Effector memory CD8-positive, alpha-beta T cell (primary cell): ENCODE data around the gene F8.
"Not testable (repeated sequence)": the region's sequence is repeated elsewhere in the genome, so short reads cannot be mapped to it uniquely, and the experiment has no call there.

Experiments
- ATAC-seq: fragments of 150-1000 bp; cut with Tn5 transposase; replicated peaks from 2 replicates; pipeline ENCODE4 v1.10.0; 2021; ENCODE audit warnings: mild to moderate bottlenecking, moderate library complexity
- DNase-seq, 3 experiments: peaks; one replicate each; pipeline ENCODE4 v3.0.0; 2021
- H3K27ac Mint-ChIP-seq, 2 donors: one replicate each; pipeline ENCODE4 v1.8.0; 2022; ENCODE audit warnings: mild to moderate bottlenecking in 2 of 2, mixed read lengths in 2 of 2, moderate library complexity in 2 of 2
- H3K27me3 Mint-ChIP-seq, 2 donors: one replicate each; pipeline ENCODE4 v1.8.0; 2022; ENCODE audit warnings: mixed read lengths in 2 of 2
- H3K36me3 Mint-ChIP-seq: one replicate; pipeline ENCODE4 v1.8.0; 2022; ENCODE audit warnings: mild to moderate bottlenecking, moderate library complexity, mixed read lengths; ENCODE audit not compliant: insufficient read depth
- H3K4me1 Mint-ChIP-seq, 2 donors: one replicate each; pipeline ENCODE4 v1.8.0; 2022; ENCODE audit warnings: low read depth in 2 of 2, mixed read lengths in 2 of 2
- H3K4me3 Mint-ChIP-seq, 2 donors: one replicate each; pipeline ENCODE4 v1.8.0; 2022; ENCODE audit warnings: mild to moderate bottlenecking in 2 of 2, mixed read lengths in 2 of 2, moderate library complexity in 2 of 2
- H3K9me3 Mint-ChIP-seq, 2 donors: one replicate each; pipeline ENCODE4 v1.8.0; 2022; ENCODE audit warnings: mixed read lengths in 2 of 2

Gene F8

GRCh38 chrX:154914052-154914451, 108.5 kb downstream of the F8 start:
- Mint-ChIP-seq H3K27me3 (peaks cover 0 to 27% of the 10 kb centered on the region in 2 donors), H3K36me3 (no peaks in the 10 kb centered on the region), H3K9me3 (no peaks in the 10 kb centered on the region), H3K4me1 (peaks cover 0 to 2% of the 10 kb centered on the region in 2 donors), H3K27ac (no peak overlapping the region), H3K4me3 (no peak overlapping the region)
- ATAC-seq (no peak), DNase-seq (no peak)

GRCh38 chrX:154910528-154910927, 112.0 kb downstream of the F8 start:
- DNase-seq, H3K36me3 Mint-ChIP-seq, H3K4me3 Mint-ChIP-seq, H3K4me1 Mint-ChIP-seq, H3K9me3 Mint-ChIP-seq, H3K27ac Mint-ChIP-seq, ATAC-seq: not testable (repeated sequence)
- H3K27me3 Mint-ChIP-seq: peaks cover 0 to 19% of the 10 kb centered on the region in 2 donors

- H3K4me3 Mint-ChIP-seq, H3K4me1 Mint-ChIP-seq, H3K9me3 Mint-ChIP-seq, H3K27ac Mint-ChIP-seq, ATAC-seq, H3K36me3 Mint-ChIP-seq, DNase-seq: not testable (repeated sequence)
- H3K27me3 Mint-ChIP-seq: peaks cover 0 to 19% of the 10 kb centered on the region in 2 donors
These were observed 112.5 kb downstream of the F8 start for GRCh38 chrX:154910048-154910447.

- ATAC-seq (no peak), DNase-seq (no peak)
- Mint-ChIP-seq H3K9me3 (no peaks in the 10 kb centered on the region), H3K27me3 (peaks cover 0 to 11% of the 10 kb centered on the region in 2 donors), H3K4me3 (no peak overlapping the region), H3K27ac (no peak overlapping the region), H3K4me1 (no peaks in the 10 kb centered on the region), H3K36me3 (no peaks in the 10 kb centered on the region)
These were observed 113.7 kb downstream of the F8 start for GRCh38 chrX:154908821-154909220.

GRCh38 chrX:154902408-154902807, 120.1 kb downstream of the F8 start:
- Mint-ChIP-seq H3K4me1 (no peaks in the 10 kb centered on the region), H3K27me3 (peaks cover 0 to 6% of the 10 kb centered on the region in 2 donors), H3K4me3 (no peak overlapping the region), H3K27ac (no peak overlapping the region), H3K9me3 (no peaks in the 10 kb centered on the region), H3K36me3 (no peaks in the 10 kb centered on the region)
- no peak for ATAC-seq
- no peak for DNase-seq

- H3K4me3 Mint-ChIP-seq: no peak overlapping the region
- no peaks in the 10 kb centered on the region for H3K9me3 Mint-ChIP-seq
- H3K36me3 Mint-ChIP-seq: no peaks in the 10 kb centered on the region
- H3K27ac Mint-ChIP-seq: no peak overlapping the region
- peaks cover 0 to 6% of the 10 kb centered on the region in 2 donors for H3K27me3 Mint-ChIP-seq
- DNase-seq (no peak), ATAC-seq (no peak)
- H3K4me1 Mint-ChIP-seq: no peaks in the 10 kb centered on the region
These were observed 122.2 kb downstream of the F8 start for GRCh38 chrX:154900323-154900722.

GRCh38 chrX:154892296-154892695, 130.2 kb downstream of the F8 start:
- no peak for DNase-seq
- H3K27ac Mint-ChIP-seq: no peak overlapping the region
- peaks cover 6 to 15% of the 10 kb centered on the region in 2 donors for H3K4me1 Mint-ChIP-seq
- H3K27me3 Mint-ChIP-seq: no peaks in the 10 kb centered on the region
- ATAC-seq: no peak
- no peaks in the 10 kb centered on the region for H3K9me3 Mint-ChIP-seq
- no peak overlapping the region for H3K4me3 Mint-ChIP-seq
- H3K36me3 Mint-ChIP-seq: no peaks in the 10 kb centered on the region

GRCh38 chrX:154890990-154891639, 131.4 kb downstream of the F8 start:
- DNase-seq (no peak), ATAC-seq (no peak)
- Mint-ChIP-seq H3K4me3 (no peak overlapping the region), H3K4me1 (peaks cover 6 to 15% of the 10 kb centered on the region in 2 donors), H3K9me3 (no peaks in the 10 kb centered on the region), H3K27ac (no peak overlapping the region), H3K36me3 (no peaks in the 10 kb centered on the region), H3K27me3 (no peaks in the 10 kb centered on the region)

- H3K36me3 Mint-ChIP-seq, H3K27me3 Mint-ChIP-seq, DNase-seq, H3K4me3 Mint-ChIP-seq, H3K9me3 Mint-ChIP-seq, H3K4me1 Mint-ChIP-seq, H3K27ac Mint-ChIP-seq: not testable (repeated sequence)
- ATAC-seq: peak; percentile 60
These were observed 135.7 kb downstream of the F8 start for GRCh38 chrX:154886789-154887221.

GRCh38 chrX:154886069-154886788, 136.3 kb downstream of the F8 start, which contains the start of gene F8A1:
Gene F8A1 (plus strand): TSS chrX:154886355. CDS start chrX:154886375, 20 bp downstream.
- not testable (repeated sequence) for H3K27ac Mint-ChIP-seq, H3K9me3 Mint-ChIP-seq, H3K36me3 Mint-ChIP-seq, H3K4me3 Mint-ChIP-seq, H3K4me1 Mint-ChIP-seq, H3K27me3 Mint-ChIP-seq
- ATAC-seq (peak; percentile 73), DNase-seq (peak; percentile 16 to 22 (median 17))

GRCh38 chrX:154885549-154885948, 137.0 kb downstream of the F8 start:
- DNase-seq, H3K27me3 Mint-ChIP-seq, H3K9me3 Mint-ChIP-seq, H3K36me3 Mint-ChIP-seq, H3K27ac Mint-ChIP-seq, H3K4me1 Mint-ChIP-seq, H3K4me3 Mint-ChIP-seq: not testable (repeated sequence)
- ATAC-seq: peak; percentile 7

GRCh38 chrX:154885057-154885456, 137.5 kb downstream of the F8 start:
- H3K4me1 Mint-ChIP-seq, H3K36me3 Mint-ChIP-seq, H3K9me3 Mint-ChIP-seq, H3K27me3 Mint-ChIP-seq, H3K27ac Mint-ChIP-seq, H3K4me3 Mint-ChIP-seq, ATAC-seq, DNase-seq: not testable (repeated sequence)

- DNase-seq, H3K36me3 Mint-ChIP-seq, H3K27ac Mint-ChIP-seq, ATAC-seq, H3K4me3 Mint-ChIP-seq, H3K9me3 Mint-ChIP-seq, H3K4me1 Mint-ChIP-seq, H3K27me3 Mint-ChIP-seq: not testable (repeated sequence)
These were observed 138.5 kb downstream of the F8 start for GRCh38 chrX:154884069-154884468.

- DNase-seq (no peak), ATAC-seq (no peak)
- Mint-ChIP-seq H3K9me3 (peaks cover 0 to 2% of the 10 kb centered on the region in 2 donors), H3K27ac (no peak overlapping the region), H3K36me3 (no peaks in the 10 kb centered on the region), H3K4me3 (no peak overlapping the region), H3K27me3 (no peaks in the 10 kb centered on the region), H3K4me1 (peaks cover 0 to 2% of the 10 kb centered on the region in 2 donors)
These were observed 149.2 kb downstream of the F8 start for GRCh38 chrX:154873329-154873728.
